Endothelial cell of umbilical vein (primary cell): ENCODE measurements around the gene CNTN1.

Source experiments
- EZH2 ChIP-seq: IDR thresholded peaks from 2 replicates; pipeline ENCODE4 v1.6.1; 2012; ENCODE audit warnings: borderline replicate concordance, low read depth, mild to moderate bottlenecking, moderate library complexity, low read length, inconsistent platforms; ENCODE audit not compliant: severe bottlenecking
- FOS ChIP-seq: IDR thresholded peaks from 2 replicates; pipeline ENCODE4 v1.6.1; 2011; ENCODE audit warnings: mild to moderate bottlenecking, low read length, moderate library complexity, borderline replicate concordance; ENCODE audit not compliant: insufficient read depth
- MYC ChIP-seq: IDR thresholded peaks from one replicate; pipeline ENCODE4 v1.6.1; 2011; ENCODE audit warnings: mild to moderate bottlenecking, low read depth, low read length
- POLR2A ChIP-seq: IDR thresholded peaks from 2 replicates; pipeline ENCODE4 v1.6.1; 2012; ENCODE audit warnings: low read depth, mild to moderate bottlenecking, control low read depth, low read length
- POLR2AphosphoS5 ChIP-seq: IDR thresholded peaks from 2 replicates; pipeline ENCODE4 v1.6.1; 2012; ENCODE audit warnings: low read depth, mild to moderate bottlenecking, control low read depth, low read length, moderate library complexity; ENCODE audit not compliant: insufficient read depth
- TF ChIP-seq, protein P1 (sequence below): IDR thresholded peaks from 2 replicates; pipeline ENCODE4 v1.6.1; 2011; ENCODE audit not compliant: insufficient read depth, insufficient read length
- TF ChIP-seq, protein P2 (sequence below), 2 donors: IDR thresholded peaks; 1 replicate in 1 of 2; 2 replicates in 1 of 2; pipeline ENCODE4 v1.5.1; 2011; ENCODE audit warnings: low read length in 2 of 2, mild to moderate bottlenecking in 2 of 2, moderate library complexity in 2 of 2, control low read depth in 1 of 2, inconsistent platforms in 1 of 2, low read depth in 1 of 2; ENCODE audit not compliant: insufficient read depth in 1 of 2; ENCODE audit errors: extremely low read depth in 1 of 2

DNA sequence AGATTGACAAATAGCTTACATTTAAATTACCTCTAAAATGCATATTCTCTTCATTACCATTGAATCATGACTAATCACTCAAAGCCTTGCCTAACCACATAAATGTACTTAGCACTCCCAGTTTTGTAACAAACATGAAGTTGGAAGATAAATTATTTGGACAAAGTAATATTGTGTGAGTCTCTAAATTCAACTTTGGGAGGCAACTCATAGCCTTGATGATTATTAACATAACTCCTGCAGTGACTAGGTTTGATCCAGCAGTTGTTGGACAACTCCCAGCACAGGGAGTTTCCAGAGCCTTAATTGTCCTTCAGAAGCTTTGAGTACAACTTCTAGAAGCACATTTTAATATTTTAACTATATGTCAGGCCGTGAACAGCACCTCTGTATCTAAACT, 342.4 kb downstream of the CNTN1 start:
- TF ChIP-seq, protein P1, sequence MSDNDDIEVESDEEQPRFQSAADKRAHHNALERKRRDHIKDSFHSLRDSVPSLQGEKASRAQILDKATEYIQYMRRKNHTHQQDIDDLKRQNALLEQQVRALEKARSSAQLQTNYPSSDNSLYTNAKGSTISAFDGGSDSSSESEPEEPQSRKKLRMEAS, result no peak
- TF ChIP-seq, protein P2, sequence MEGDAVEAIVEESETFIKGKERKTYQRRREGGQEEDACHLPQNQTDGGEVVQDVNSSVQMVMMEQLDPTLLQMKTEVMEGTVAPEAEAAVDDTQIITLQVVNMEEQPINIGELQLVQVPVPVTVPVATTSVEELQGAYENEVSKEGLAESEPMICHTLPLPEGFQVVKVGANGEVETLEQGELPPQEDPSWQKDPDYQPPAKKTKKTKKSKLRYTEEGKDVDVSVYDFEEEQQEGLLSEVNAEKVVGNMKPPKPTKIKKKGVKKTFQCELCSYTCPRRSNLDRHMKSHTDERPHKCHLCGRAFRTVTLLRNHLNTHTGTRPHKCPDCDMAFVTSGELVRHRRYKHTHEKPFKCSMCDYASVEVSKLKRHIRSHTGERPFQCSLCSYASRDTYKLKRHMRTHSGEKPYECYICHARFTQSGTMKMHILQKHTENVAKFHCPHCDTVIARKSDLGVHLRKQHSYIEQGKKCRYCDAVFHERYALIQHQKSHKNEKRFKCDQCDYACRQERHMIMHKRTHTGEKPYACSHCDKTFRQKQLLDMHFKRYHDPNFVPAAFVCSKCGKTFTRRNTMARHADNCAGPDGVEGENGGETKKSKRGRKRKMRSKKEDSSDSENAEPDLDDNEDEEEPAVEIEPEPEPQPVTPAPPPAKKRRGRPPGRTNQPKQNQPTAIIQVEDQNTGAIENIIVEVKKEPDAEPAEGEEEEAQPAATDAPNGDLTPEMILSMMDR (IDR thresholded peaks at IDR 0.05; ENCODE audit: extremely low read depth in 1 of 2, insufficient read depth in 1 of 2, low read depth in 1 of 2, low read length in 2 of 2), result no peak
- TF ChIP-seq MYC (no peak), POLR2A (no peak), FOS (no peak), EZH2 (no peak), POLR2AphosphoS5 (no peak)
